ENCODE results near the gene ZFYVE1. TPM values are rescaled to one million over a fixed set of nuclear protein-coding genes. Genes with fewer than 3 reads are reported as not detected.

ZFYVE1 gene
- total RNA-seq, 4 donors from 2014 or later, result 7.1 to 21.7 (median 17.5) TPM

DNA sequence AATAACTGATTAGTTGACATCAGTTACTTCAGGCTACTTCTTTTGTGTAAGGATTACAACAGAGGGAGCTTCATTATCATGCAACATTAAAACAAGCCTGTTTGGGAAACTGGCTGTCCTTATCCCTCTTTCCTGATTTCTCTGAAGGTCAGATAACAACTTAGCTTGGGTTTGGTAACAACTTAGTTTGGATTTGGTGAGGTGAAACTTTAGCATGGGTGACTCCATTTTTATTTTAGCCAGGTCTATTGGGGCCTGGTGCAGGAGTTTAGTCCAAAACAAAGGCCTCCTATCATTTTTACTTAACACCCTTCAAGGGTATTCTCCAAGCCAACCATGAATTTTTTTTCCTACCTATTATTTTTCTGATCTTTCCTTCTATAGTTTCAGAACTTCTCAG lies 1.1 kb upstream of the ZFYVE1 start:
- no peak for DNase-seq
- Histone ChIP-seq H3K27me3 (no peaks in the 10 kb centered on the region), H3K4me3 (no peak overlapping the region), H3K36me3 (peaks cover 0 to 8% (median 0%) of the 10 kb centered on the region in 4 donors), H3K27ac (no peak overlapping the region), H3K9me3 (no peaks in the 10 kb centered on the region), H3K4me1 (peaks cover 0 to 41% (median 18%) of the 10 kb centered on the region in 4 donors)
- in situ Hi-C loops (cut with MboI; ENCODE audit: low pct_ligation_motif_present in 1 of 4, low pct_unique_long_range_greater_than_20kb in 1 of 4, low sequenced_read_pairs in 3 of 4) (no loop called here), intact Hi-C loops (cut with DNase I; ENCODE audit: low total_unique reads) (no loop called here)
- TF ChIP-seq EP300 (IDR thresholded peaks at IDR 0.05; ENCODE audit: low read depth) (no peak), POLR2A (IDR thresholded peaks at IDR 0.05) (no peak), POLR2AphosphoS5 (IDR thresholded peaks at IDR 0.05) (no peak)
- TF ChIP-seq, protein P1, sequence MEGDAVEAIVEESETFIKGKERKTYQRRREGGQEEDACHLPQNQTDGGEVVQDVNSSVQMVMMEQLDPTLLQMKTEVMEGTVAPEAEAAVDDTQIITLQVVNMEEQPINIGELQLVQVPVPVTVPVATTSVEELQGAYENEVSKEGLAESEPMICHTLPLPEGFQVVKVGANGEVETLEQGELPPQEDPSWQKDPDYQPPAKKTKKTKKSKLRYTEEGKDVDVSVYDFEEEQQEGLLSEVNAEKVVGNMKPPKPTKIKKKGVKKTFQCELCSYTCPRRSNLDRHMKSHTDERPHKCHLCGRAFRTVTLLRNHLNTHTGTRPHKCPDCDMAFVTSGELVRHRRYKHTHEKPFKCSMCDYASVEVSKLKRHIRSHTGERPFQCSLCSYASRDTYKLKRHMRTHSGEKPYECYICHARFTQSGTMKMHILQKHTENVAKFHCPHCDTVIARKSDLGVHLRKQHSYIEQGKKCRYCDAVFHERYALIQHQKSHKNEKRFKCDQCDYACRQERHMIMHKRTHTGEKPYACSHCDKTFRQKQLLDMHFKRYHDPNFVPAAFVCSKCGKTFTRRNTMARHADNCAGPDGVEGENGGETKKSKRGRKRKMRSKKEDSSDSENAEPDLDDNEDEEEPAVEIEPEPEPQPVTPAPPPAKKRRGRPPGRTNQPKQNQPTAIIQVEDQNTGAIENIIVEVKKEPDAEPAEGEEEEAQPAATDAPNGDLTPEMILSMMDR (IDR thresholded peaks at IDR 0.05), result no peak

DNA sequence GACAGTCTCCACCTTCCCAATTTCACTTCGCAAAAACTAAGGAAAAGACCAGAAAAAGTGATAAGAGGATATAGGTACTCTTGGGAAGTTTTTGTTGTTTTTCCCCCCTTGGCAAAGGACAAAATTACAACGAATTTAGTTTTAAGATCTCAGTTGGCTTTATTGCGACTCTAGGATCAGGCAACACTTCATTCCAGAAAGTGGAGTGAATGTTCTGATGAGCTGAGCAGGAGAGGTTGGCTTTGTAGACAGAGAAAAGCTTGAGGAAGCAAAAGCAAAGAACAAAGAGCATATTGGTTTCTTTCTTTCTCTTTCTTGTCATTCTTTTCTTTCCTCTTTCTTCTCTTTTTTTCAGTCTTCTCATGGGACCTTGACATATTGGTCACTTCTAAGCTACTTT lies 640 bp upstream of the ZFYVE1 start:
- TF ChIP-seq, protein P1 (IDR thresholded peaks at IDR 0.05), result no peak
- TF ChIP-seq EP300 (IDR thresholded peaks at IDR 0.05; ENCODE audit: low read depth) (no peak), POLR2AphosphoS5 (IDR thresholded peaks at IDR 0.05) (no peak), POLR2A (IDR thresholded peaks at IDR 0.05) (no peak)
- no peaks in the 10 kb centered on the region for H3K27me3 ChIP-seq
- H3K36me3 ChIP-seq, result peaks cover 0 to 8% (median 0%) of the 10 kb centered on the region in 4 donors
- in situ Hi-C loops (cut with MboI; ENCODE audit: low pct_ligation_motif_present in 1 of 4, low pct_unique_long_range_greater_than_20kb in 1 of 4, low sequenced_read_pairs in 3 of 4) (no loop called here), intact Hi-C loops (cut with DNase I; ENCODE audit: low total_unique reads) (no loop called here)
- DNase-seq, result no peak
- peak overlapping the region in 3 of 4 donors; percentile 71 to 91 (median 86) for H3K4me3 ChIP-seq
- no peaks in the 10 kb centered on the region for H3K9me3 ChIP-seq
- WGBS, 2 donors (ENCODE audit: low coverage in 1 of 2), result 44 to 50% methylated on average over 3 of the region's 3 CpGs
- peak overlapping the region in 3 of 4 donors; percentile 91 to 95 (median 94) for H3K27ac ChIP-seq
- peaks cover 0 to 44% (median 20%) of the 10 kb centered on the region in 4 donors for H3K4me1 ChIP-seq

DNA sequence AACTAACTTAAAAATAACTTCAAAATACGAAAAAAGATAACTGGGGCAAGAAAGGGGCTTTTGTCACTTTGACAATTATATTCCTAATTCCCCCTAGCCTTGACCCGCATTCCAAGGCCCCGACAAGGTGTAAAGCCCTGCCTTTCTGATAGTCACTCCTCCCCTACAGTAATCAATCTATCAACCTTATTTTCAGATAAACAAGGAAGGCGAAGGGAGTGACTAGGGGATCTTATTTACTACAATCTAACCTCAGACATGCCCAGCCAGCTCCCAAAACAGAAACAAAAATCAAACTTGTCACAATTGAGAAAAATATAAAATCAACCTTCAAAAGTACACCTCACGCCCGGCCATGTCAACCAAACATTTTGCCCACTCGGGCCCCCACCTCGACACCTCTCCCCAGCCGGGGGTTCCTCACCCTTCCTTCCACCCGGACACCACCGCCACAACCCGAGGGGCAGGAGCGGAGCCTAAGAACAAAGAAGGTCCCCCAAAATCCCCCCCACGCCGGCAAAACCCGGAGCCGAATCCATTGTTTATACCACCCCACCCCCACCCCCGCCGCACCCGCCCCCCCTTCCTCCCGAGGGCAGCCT lies 562 bp downstream of the ZFYVE1 start:
- in situ Hi-C loops (cut with MboI; ENCODE audit: low pct_ligation_motif_present in 1 of 4, low pct_unique_long_range_greater_than_20kb in 1 of 4, low sequenced_read_pairs in 3 of 4), result no loop called here

DNA sequence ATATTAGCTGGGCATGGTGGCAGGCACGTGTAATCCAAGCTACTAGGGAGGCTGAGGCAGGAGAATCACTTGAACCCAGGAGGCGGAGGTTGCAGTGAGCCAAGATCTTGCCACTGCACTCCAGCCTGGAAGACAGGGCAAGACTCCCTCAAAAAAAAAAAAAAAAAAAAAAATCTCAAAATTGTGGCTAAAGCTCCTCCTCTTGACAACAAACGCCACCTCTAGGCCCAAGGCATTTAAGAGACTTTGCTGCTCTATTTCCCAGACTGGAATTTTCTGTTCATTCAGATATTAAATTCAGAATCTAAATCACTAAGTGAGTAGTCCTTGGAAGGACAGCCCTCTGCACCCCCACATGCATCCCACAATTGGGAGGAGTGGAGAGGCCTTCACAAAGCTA lies 1.4 kb downstream of the ZFYVE1 start:
- in situ Hi-C loops (cut with MboI; ENCODE audit: low pct_ligation_motif_present in 1 of 4, low pct_unique_long_range_greater_than_20kb in 1 of 4, low sequenced_read_pairs in 3 of 4) (no loop called here), intact Hi-C loops (cut with DNase I; ENCODE audit: low total_unique reads) (no loop called here)
- Histone ChIP-seq H3K4me3 (peak overlapping the region in 1 of 4 donors; percentile 86), H3K27ac (peak overlapping the region in 1 of 4 donors; percentile 85), H3K27me3 (no peaks in the 10 kb centered on the region), H3K9me3 (no peaks in the 10 kb centered on the region), H3K36me3 (peaks cover 0 to 16% (median 0%) of the 10 kb centered on the region in 4 donors), H3K4me1 (peaks cover 0 to 55% (median 20%) of the 10 kb centered on the region in 4 donors)
- no peak for DNase-seq
- WGBS, 2 donors (ENCODE audit: low coverage in 1 of 2), result 70 to 78% methylated on average over 2 to 3 of the region's 3 CpGs
- TF ChIP-seq POLR2AphosphoS5 (IDR thresholded peaks at IDR 0.05) (no peak), POLR2A (IDR thresholded peaks at IDR 0.05) (no peak), EP300 (IDR thresholded peaks at IDR 0.05; ENCODE audit: low read depth) (no peak)
- TF ChIP-seq, protein P1 (IDR thresholded peaks at IDR 0.05), result no peak

More for the DNA sequence above, 562 bp downstream of the ZFYVE1 start:
- intact Hi-C loops (cut with DNase I; ENCODE audit: low total_unique reads), result no loop called here
- Histone ChIP-seq H3K27ac (peak overlapping the region; percentile 85 to 95 (median 92)), H3K9me3 (no peaks in the 10 kb centered on the region), H3K36me3 (peaks cover 0 to 8% (median 0%) of the 10 kb centered on the region in 4 donors), H3K4me1 (peaks cover 0 to 55% (median 20%) of the 10 kb centered on the region in 4 donors), H3K4me3 (peak overlapping the region; percentile 71 to 91 (median 87)), H3K27me3 (no peaks in the 10 kb centered on the region)
- no peak for DNase-seq
- TF ChIP-seq POLR2AphosphoS5 (IDR thresholded peaks at IDR 0.05), result no peak
- WGBS, 2 donors (ENCODE audit: low coverage in 1 of 2), result 2 to 6% methylated on average over 7 to 17 of the region's 21 CpGs
